Hair follicle dermal papilla cell (primary cell): ENCODE data around the gene C1S. TPM values are rescaled to one million over a fixed set of nuclear protein-coding genes. Genes with fewer than 3 reads are reported as not detected.

Experiments
- small RNA-seq: library from RNA; depleted of rRNA; stranded (forward); fragments of <200 nt; gene quantifications from one replicate; pipeline ENCODE3, GENCODE V24; 2012
- total RNA-seq: library from RNA; depleted of rRNA; stranded (reverse); fragments of >200 nt; gene quantifications from 2 replicates; pipeline ENCODE4 v1.2.3, GENCODE V29; 2012

Gene C1S
- total RNA-seq: 222 and 306 TPM in 2 replicates

DNA sequence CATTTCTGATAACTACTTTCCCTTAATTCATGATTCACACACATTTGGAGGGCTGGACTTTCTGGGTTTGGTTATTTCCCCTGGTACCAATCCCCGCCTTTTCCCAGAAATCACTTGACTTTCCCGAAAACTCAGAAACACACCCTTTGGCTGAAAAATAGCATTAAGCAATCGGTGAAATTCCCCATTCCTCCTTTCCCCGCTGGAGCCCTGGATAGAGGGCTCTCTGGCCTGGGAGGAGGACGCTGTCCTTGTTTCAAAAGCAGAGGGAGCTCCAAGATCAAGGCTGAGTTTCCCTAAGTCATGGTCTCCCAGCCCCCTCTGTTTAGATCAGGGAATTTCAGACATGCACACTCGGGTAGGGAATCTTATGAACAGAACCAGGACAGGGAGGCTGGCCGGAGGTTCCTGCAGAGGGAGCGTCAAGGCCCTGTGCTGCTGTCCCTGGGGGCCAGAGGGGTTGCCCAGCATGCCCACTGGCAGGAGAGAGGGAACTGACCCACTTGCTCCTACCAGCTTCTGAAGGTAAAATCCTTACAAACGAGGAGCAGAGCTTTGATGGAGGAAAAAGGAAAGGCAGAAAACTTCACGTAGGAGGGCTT, at the start of gene C1S:
Gene C1S, plus strand, starts transcription at position 366 of the 602 bp plus-strand sequence. CDS start 1,195 bp downstream, outside the sequence.

DNA sequence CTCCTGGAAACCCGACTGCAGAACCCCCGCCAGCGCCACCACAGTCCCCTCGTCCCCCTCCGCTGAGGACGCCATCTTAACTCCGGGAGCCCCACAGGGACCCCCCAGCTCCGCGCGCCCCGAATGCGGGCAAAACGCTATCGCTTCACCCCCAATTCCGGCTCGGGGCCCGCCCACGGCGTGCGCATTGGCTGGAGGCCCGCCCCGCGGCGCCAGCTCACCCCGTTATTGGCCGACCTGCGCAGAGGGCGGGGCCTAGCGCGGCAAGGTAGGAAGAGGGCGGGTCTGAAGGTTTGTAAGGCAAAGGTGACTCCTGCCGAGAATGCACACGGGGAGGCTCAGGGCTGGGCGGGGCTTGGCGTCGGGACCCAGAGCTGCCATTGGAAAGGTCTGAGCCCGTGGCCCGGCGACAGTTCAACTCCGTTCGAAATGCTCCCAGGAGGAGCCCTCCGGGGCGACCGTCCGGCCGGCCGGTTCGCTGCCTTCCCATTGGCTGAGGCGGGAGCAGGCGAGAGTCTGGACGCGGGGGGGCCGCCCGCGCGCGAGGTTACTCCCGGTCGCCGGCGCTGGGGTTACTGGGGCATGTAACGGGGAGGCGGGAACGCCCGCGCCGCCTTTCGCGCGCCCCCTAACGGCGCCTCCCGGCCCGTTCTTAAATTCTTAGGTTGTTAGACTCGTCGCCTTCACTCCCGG, 42.0 kb upstream of the C1S start, which contains the start of gene LPCAT3:
Gene LPCAT3, minus strand, starts transcription at position 127 of the 693 bp plus-strand sequence. Its CDS starts 52 bp downstream, at position 75.

DNA sequence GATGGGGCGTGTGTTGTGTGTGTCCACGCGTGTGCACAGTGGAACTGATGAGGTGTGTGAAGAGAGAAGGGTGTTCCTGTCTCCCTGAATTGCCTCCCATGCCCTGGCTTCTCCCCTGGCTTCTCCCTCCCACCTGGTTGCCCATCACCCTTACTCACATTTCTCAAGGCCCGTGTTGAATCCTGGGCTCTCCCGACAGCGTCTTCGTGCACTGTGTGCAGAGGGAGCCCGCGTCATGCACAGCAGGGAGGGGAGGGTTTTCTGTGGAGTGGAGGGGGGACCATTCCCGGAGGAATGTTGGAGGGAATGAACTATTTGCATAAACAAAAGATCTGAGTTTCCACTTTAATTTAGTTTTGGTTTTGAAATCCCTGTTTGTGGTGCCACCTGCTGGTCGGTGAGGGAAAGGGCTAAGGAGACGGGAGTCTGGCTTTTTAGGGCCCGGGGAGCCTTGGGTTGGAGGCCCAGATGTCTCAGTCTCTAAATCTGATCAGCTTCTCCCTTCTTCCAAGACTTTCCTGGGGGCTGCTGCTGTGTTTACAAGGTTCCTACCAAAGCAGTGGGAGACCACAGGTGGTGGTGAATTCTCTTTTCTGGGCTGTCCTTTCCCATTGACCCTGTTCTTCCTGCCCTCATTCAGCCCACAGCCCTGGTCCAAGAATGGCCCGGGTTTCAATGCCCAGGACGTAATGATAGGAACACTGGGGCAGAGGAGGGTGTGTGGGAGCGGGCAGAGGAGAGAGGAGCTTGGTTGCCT, 31.9 kb downstream of the C1S start, which contains the start of gene C1R:
Gene C1R, minus strand, starts transcription at position 217 of the 757 bp plus-strand sequence. Its CDS starts 57 bp downstream, at position 160.

DNA sequence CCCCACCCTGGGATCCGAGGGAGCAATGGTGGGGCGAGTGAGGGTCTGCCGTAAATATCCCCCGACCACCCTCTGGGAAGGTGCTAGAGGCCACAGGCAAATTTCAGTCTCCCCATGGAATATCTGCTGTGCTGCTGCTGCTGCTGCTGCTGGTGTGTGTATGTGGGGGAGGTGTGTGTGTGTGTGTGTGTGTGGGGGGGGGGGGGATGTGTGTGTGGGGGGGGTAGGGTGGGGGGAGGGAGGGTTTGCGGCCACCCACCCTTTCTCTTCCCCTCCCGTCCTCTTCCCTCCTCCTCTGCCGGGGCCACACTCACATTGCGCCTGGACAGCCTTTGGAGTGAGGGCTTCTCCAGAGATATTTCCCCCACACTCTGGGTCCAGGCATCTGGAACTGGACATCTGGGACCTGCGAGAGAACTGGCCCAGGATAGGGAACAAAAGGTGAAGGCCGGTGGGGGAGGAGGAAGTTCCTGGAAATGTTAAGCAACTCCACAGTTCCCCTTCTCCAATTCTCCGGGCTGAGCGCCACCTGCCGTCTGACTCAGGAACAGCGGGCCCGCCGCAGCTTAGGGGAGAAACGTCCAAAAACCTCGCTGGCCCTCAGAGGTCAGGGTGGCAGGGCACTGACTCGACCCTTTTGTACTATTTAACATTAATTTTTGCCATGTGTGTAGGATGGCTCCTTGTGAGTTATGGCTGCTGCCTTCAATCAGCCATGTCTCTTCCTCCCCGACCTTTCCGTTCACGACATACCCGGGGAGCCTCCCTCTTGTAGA, 48.5 kb downstream of the C1S start, which contains the start of gene C1RL:
Gene C1RL, minus strand, starts transcription at position 419 of the 776 bp plus-strand sequence. Its CDS starts 34 bp downstream, at position 385.

Small RNA genes lying within 50 kb of the gene (small RNA-seq; reads per million reads assigned to genes)
- not detected for gene AC006512.1
- not detected for gene RNU6-485P

Other genes with a start within 250 kb of the C1S start
- 4.6 and 7.3 TPM in 2 replicates for gene GPR162, start 238.9 kb upstream of the C1S start, total RNA-seq
- gene P3H3, start 232.3 kb upstream of the C1S start, total RNA-seq: 72.1 and 81.9 TPM in 2 replicates
- gene GNB3, start 219.8 kb upstream of the C1S start, total RNA-seq: 1.9 and 5.8 TPM in 2 replicates
- gene CDCA3, start 209.4 kb upstream of the C1S start, total RNA-seq: 1.5 and 3.3 TPM in 2 replicates
- 87.1 and 94.1 TPM in 2 replicates for gene USP5, start 208.6 kb upstream of the C1S start, total RNA-seq
- 504 and 543 TPM in 2 replicates for gene TPI1, start 193.2 kb upstream of the C1S start, total RNA-seq
- gene SPSB2, start 187.4 kb upstream of the C1S start, total RNA-seq: 10.4 and 11.8 TPM in 2 replicates
- 6.9 and 8.9 TPM in 2 replicates for gene LRRC23, start 155.9 kb upstream of the C1S start, total RNA-seq
- gene ENO2, start 146.1 kb upstream of the C1S start, total RNA-seq: 8.0 and 11.4 TPM in 2 replicates
- gene ATN1, start 132.8 kb upstream of the C1S start, total RNA-seq: 19.8 TPM in 2 replicates
- gene RNU7-1, start 116.9 kb upstream of the C1S start, total RNA-seq: not detected in 2 replicates
- 65.3 and 67.2 TPM in 2 replicates for gene C12orf57, start 116.7 kb upstream of the C1S start, total RNA-seq
- gene PTPN6, start 109.4 kb upstream of the C1S start, total RNA-seq: 0.61 and 0.65 TPM in 2 replicates
- gene PHB2, start 90.1 kb upstream of the C1S start, total RNA-seq: 167 and 182 TPM in 2 replicates
- gene EMG1, start 89.8 kb upstream of the C1S start, total RNA-seq: 21.4 and 22.2 TPM in 2 replicates
- gene LPCAT3, start 42.2 kb upstream of the C1S start, total RNA-seq: 29.2 and 33.6 TPM in 2 replicates
- 363 and 481 TPM in 2 replicates for gene C1R, start 31.7 kb downstream of the C1S start, total RNA-seq
- gene C1RL, start 48.5 kb downstream of the C1S start, total RNA-seq: 77.5 and 91.4 TPM in 2 replicates
- gene RBP5, start 68.2 kb downstream of the C1S start, total RNA-seq: not detected in 2 replicates
- 7.7 and 13.3 TPM in 2 replicates for gene CLSTN3, start 69.7 kb downstream of the C1S start, total RNA-seq
- gene PEX5, start 129.0 kb downstream of the C1S start, total RNA-seq: 39.6 and 40.4 TPM in 2 replicates
- gene ACSM4, start 243.4 kb downstream of the C1S start, total RNA-seq: not detected in 2 replicates